HG03558 (cell line): Measurements from ENCODE around the gene KIF26B.

ENCODE experiments used
- ATAC-seq: cut with Tn5 transposase; IDR thresholded peaks from one replicate; pipeline ENCODE4 v1.9.1; 2021; ENCODE audit warnings: moderate number of reproducible peaks; ENCODE audit not compliant: unreplicated experiment; ENCODE audit errors: extremely low read depth

KIF26B gene

GRCh38 chr1:245577191-245578157, 422.7 kb downstream of the KIF26B start:
- no peak for ATAC-seq

GRCh38 chr1:245578308-245578707, 423.5 kb downstream of the KIF26B start:
- ATAC-seq = no peak

- ATAC-seq = no peak
Measured at GRCh38 chr1:245578771-245579170, 424.0 kb downstream of the KIF26B start.

GRCh38 chr1:245579881-245580280, 425.1 kb downstream of the KIF26B start:
- no peak for ATAC-seq

GRCh38 chr1:245580651-245581050, 425.9 kb downstream of the KIF26B start:
- no peak for ATAC-seq

- ATAC-seq = no peak
Measured at GRCh38 chr1:245582026-245582425, 427.2 kb downstream of the KIF26B start.

- no peak for ATAC-seq
Measured at GRCh38 chr1:245583081-245583480, 428.3 kb downstream of the KIF26B start.

- ATAC-seq = no peak
Measured at GRCh38 chr1:245583575-245584330, 429.0 kb downstream of the KIF26B start.

- ATAC-seq = no peak
Measured at GRCh38 chr1:245585252-245585959, 430.6 kb downstream of the KIF26B start.

GRCh38 chr1:245587435-245588115, 432.8 kb downstream of the KIF26B start:
- no peak for ATAC-seq

GRCh38 chr1:245588116-245588639, 433.4 kb downstream of the KIF26B start:
- no peak for ATAC-seq

GRCh38 chr1:245589316-245589715, 434.5 kb downstream of the KIF26B start:
- ATAC-seq = no peak

- ATAC-seq = no peak
Measured at GRCh38 chr1:245589906-245590305, 435.1 kb downstream of the KIF26B start.

- ATAC-seq = no peak
Measured at GRCh38 chr1:245590726-245591125, 435.9 kb downstream of the KIF26B start.

- no peak for ATAC-seq
Measured at GRCh38 chr1:245591346-245592188, 436.8 kb downstream of the KIF26B start.

- no peak for ATAC-seq
Measured at GRCh38 chr1:245592189-245592460, 437.3 kb downstream of the KIF26B start.

GRCh38 chr1:245598524-245599305, 443.9 kb downstream of the KIF26B start:
- no peak for ATAC-seq

- no peak for ATAC-seq
Measured at GRCh38 chr1:245599371-245600174, 444.8 kb downstream of the KIF26B start.
